IMR-90 (cell line): Measurements from ENCODE around the gene C5orf15. TPM values are rescaled to one million over a fixed set of nuclear protein-coding genes. Genes with fewer than 3 reads are reported as not detected.

Experiments
- ATAC-seq: fragments of 200-7000 bp; cut with Tn5 transposase; 2 replicates; pipeline ENCODE4 v1.9.1; 2020; ENCODE audit warnings: low read depth, mild to moderate bottlenecking, moderate library complexity
- BruUV-seq: library from RNA; stranded (reverse); fragments of 400-500 nt; replicated peaks from 2 replicates; lab custom pipeline; 2021; lab: Mats Ljungman, UMichigan
- CTCF ChIA-PET: fragments of 300-600 bp; formaldehyde crosslinking; extraction: SDS; loops from one replicate; lab custom pipeline; 2021; ENCODE audit warnings: antibody characterized with exemption; lab: Yijun Ruan, JAX
- POLR2A ChIA-PET: fragments of 300-600 bp; sonication (Branson Sonifier 250); formaldehyde crosslinking; loops from one replicate; lab custom pipeline; 2022; ENCODE audit warnings: antibody characterized with exemption; ENCODE audit not compliant: unreplicated experiment; lab: Charles Lee
- DNase-seq: peaks from one replicate; pipeline ENCODE4 v3.0.0; 2013
- H2AFZ ChIP-seq: replicated peaks from 2 replicates; pipeline ENCODE3; 2013; ENCODE audit warnings: low read length, mild to moderate bottlenecking; ENCODE audit not compliant: poor library complexity
- H2AK5ac ChIP-seq: 2 replicates; pipeline ENCODE4 v1.6.1; 2013; ENCODE audit warnings: low read depth, low read length, inconsistent platforms
- H2AK9ac ChIP-seq: replicated peaks from 2 replicates; pipeline ENCODE3; 2013; ENCODE audit warnings: mild to moderate bottlenecking, low read depth, low read length, moderate library complexity; ENCODE audit not compliant: poor library complexity
- H2BK120ac ChIP-seq: 2 replicates; pipeline ENCODE4 v1.6.1; 2013; ENCODE audit warnings: low read depth, low read length, inconsistent platforms
- H2BK15ac ChIP-seq: 3 replicates; pipeline ENCODE4 v1.6.1; 2013; ENCODE audit warnings: low read depth, low read length, inconsistent platforms
- H2BK20ac ChIP-seq: 2 replicates; pipeline ENCODE4 v1.6.1; 2013; ENCODE audit warnings: low read depth, mild to moderate bottlenecking, inconsistent platforms, low read length, moderate library complexity
- H2BK5ac ChIP-seq: 2 replicates; pipeline ENCODE4 v1.6.1; 2013; ENCODE audit warnings: mild to moderate bottlenecking, low read depth, low read length, inconsistent platforms; ENCODE audit not compliant: poor library complexity, severe bottlenecking
- H3K14ac ChIP-seq: replicated peaks from 2 replicates; pipeline ENCODE4 v1.6.1; 2013; ENCODE audit warnings: low read depth, low read length, inconsistent platforms
- H3K18ac ChIP-seq: 2 replicates; pipeline ENCODE4 v1.6.1; 2013; ENCODE audit warnings: low read depth, low read length, control low read depth
- H3K23ac ChIP-seq: 2 replicates; pipeline ENCODE4 v1.6.1; 2013; ENCODE audit warnings: low read depth, low read length, inconsistent platforms
- H3K27ac ChIP-seq: 2 replicates; pipeline ENCODE4 v1.5.1; 2013; ENCODE audit warnings: mild to moderate bottlenecking, control low read depth, low read length; ENCODE audit not compliant: insufficient read depth
- H3K27me3 ChIP-seq: 2 replicates; pipeline ENCODE4 v1.6.1; 2013; ENCODE audit warnings: low read length; ENCODE audit not compliant: control insufficient read depth, insufficient read depth
- H3K36me3 ChIP-seq: 2 replicates; pipeline ENCODE4 v1.6.1; 2013; ENCODE audit warnings: low read length, mixed read lengths; ENCODE audit not compliant: control insufficient read depth, insufficient read depth
- H3K4ac ChIP-seq: 2 replicates; pipeline ENCODE4 v1.6.1; 2013; ENCODE audit warnings: low read depth, low read length, inconsistent platforms
- H3K4me1 ChIP-seq: 2 replicates; pipeline ENCODE4 v1.6.1; 2013; ENCODE audit warnings: low read length, mixed read lengths; ENCODE audit not compliant: control insufficient read depth, insufficient read depth
- H3K4me2 ChIP-seq: 2 replicates; pipeline ENCODE4 v1.6.1; 2013; ENCODE audit warnings: low read depth, mild to moderate bottlenecking, control low read depth, low read length, moderate library complexity
- H3K4me3 ChIP-seq: 2 replicates; pipeline ENCODE4 v1.5.1; 2013; ENCODE audit warnings: low read depth, mild to moderate bottlenecking, control low read depth, low read length, moderate library complexity; ENCODE audit not compliant: insufficient read depth
- H3K56ac ChIP-seq: 2 replicates; pipeline ENCODE4 v1.6.1; 2013; ENCODE audit warnings: low read length, inconsistent platforms; ENCODE audit not compliant: insufficient read depth; ENCODE audit errors: extremely low read depth
- H3K79me1 ChIP-seq, 2 experiments: 2 replicates each; pipeline ENCODE4 v1.6.1; 2013; ENCODE audit warnings: low read length in 2 of 2, inconsistent platforms in 1 of 2, low read depth in 1 of 2
- H3K9ac ChIP-seq: 2 replicates; pipeline ENCODE4 v1.6.1; 2013; ENCODE audit warnings: low read depth, low read length, control low read depth
- H3K9me1 ChIP-seq: 2 replicates; pipeline ENCODE4 v1.6.1; 2013; ENCODE audit warnings: low read length, inconsistent platforms; ENCODE audit not compliant: insufficient read depth
- H3K9me3 ChIP-seq: 2 replicates; pipeline ENCODE4 v1.6.1; 2013; ENCODE audit warnings: low read length; ENCODE audit not compliant: control insufficient read depth, insufficient read depth
- H4K20me1 ChIP-seq: 2 replicates; pipeline ENCODE4 v1.6.1; 2013; ENCODE audit warnings: low read length, inconsistent platforms; ENCODE audit not compliant: insufficient read depth
- H4K5ac ChIP-seq: 2 replicates; pipeline ENCODE4 v1.6.1; 2013; ENCODE audit warnings: mild to moderate bottlenecking, low read depth, low read length, control low read depth
- H4K8ac ChIP-seq, 2 experiments: 2 replicates each; pipeline ENCODE4 v1.6.1; 2013; ENCODE audit warnings: low read depth in 2 of 2, low read length in 2 of 2, control low read depth in 1 of 2, inconsistent platforms in 1 of 2
- H4K91ac ChIP-seq: 2 replicates; pipeline ENCODE4 v1.6.1; 2013; ENCODE audit warnings: low read depth, low read length, inconsistent platforms; ENCODE audit not compliant: insufficient read depth
- BHLHE40 ChIP-seq: fragments of 150-350 bp; IDR thresholded peaks from 2 replicates; pipeline ENCODE4 v1.6.1; 2016; ENCODE audit warnings: mild to moderate bottlenecking, low read depth, low read length
- CEBPB ChIP-seq: IDR thresholded peaks from 2 replicates; pipeline ENCODE4 v1.6.1; 2012; ENCODE audit warnings: low read depth, low read length, improper control_type of control experiment
- CHD1 ChIP-seq: IDR thresholded peaks from 2 replicates; pipeline ENCODE4 v1.6.1; 2012; ENCODE audit warnings: low read depth, low read length, improper control_type of control experiment
- CTCF ChIP-seq: conservative IDR thresholded peaks from 2 replicates; pipeline ENCODE4 v1.5.1; 2012; ENCODE audit warnings: mild to moderate bottlenecking, low read depth, low read length, improper control_type of control experiment
- NFE2L2 ChIP-seq: fragments of 150-350 bp; IDR thresholded peaks from 2 replicates; pipeline ENCODE4 v1.6.1; 2016; ENCODE audit warnings: low read depth, mild to moderate bottlenecking, low read length
- RFX5 ChIP-seq: IDR thresholded peaks from 2 replicates; pipeline ENCODE4 v1.8.0; 2012; ENCODE audit warnings: low read depth, mild to moderate bottlenecking, low read length, moderate library complexity
- WGBS, 2 experiments: methylation state at CpG; one replicate each; pipeline versions ENCODE4 v1.1.5 to v1.1.7; 2013; ENCODE audit warnings: missing lambda C conversion rate in 2 of 2; ENCODE audit not compliant: insufficient read length in 1 of 2; ENCODE audit errors: extremely low coverage in 2 of 2; 5-methylcytosine and 5-hydroxymethylcytosine counted together
- dilution Hi-C: fragments of 300-500 bp; cut with HindIII; formaldehyde crosslinking; loops from one replicate; pipeline ENCODE4 v1.14.3; 2018; ENCODE audit warnings: low sequenced_read_pairs; ENCODE audit not compliant: unreplicated experiment
- in situ Hi-C: fragments of 300-500 bp; cut with MboI; formaldehyde crosslinking; loops from 3 replicates; pipeline ENCODE4 v1.14.3; 2019; ENCODE audit warnings: low sequenced_read_pairs, inconsistent platforms, mixed read lengths
- intact Hi-C: fragments of 100-400 bp; cut with micrococcal nuclease; formaldehyde crosslinking; loops from 2 replicates; pipeline ENCODE4 v1.10.0; 2022
- polyA plus RNA-seq, 3 experiments: library from polyadenylated mRNA; depleted of rRNA; stranded (reverse); fragments of >200 nt; gene quantifications; 2 replicates each; pipeline ENCODE4 v1.2.3, GENCODE V29; 2012; ENCODE audit warnings: low replicate concordance in 1 of 3
- total RNA-seq: library from RNA; depleted of rRNA; stranded (reverse); fragments of >200 nt; gene quantifications from 2 replicates; pipeline ENCODE4 v1.2.3, GENCODE V29; 2012
- TF ChIP-seq, protein P1 (sequence below): fragments of 150-350 bp; IDR thresholded peaks from 2 replicates; pipeline ENCODE4 v1.6.1; 2017; ENCODE audit warnings: mild to moderate bottlenecking, antibody characterized with exemption, low read length, low read depth

The C5orf15 gene
- total and polyA plus RNA-seq, 2 of the 4 experiments (the other 2 are of a cell fraction): 35.1 to 73.5 TPM

DNA sequence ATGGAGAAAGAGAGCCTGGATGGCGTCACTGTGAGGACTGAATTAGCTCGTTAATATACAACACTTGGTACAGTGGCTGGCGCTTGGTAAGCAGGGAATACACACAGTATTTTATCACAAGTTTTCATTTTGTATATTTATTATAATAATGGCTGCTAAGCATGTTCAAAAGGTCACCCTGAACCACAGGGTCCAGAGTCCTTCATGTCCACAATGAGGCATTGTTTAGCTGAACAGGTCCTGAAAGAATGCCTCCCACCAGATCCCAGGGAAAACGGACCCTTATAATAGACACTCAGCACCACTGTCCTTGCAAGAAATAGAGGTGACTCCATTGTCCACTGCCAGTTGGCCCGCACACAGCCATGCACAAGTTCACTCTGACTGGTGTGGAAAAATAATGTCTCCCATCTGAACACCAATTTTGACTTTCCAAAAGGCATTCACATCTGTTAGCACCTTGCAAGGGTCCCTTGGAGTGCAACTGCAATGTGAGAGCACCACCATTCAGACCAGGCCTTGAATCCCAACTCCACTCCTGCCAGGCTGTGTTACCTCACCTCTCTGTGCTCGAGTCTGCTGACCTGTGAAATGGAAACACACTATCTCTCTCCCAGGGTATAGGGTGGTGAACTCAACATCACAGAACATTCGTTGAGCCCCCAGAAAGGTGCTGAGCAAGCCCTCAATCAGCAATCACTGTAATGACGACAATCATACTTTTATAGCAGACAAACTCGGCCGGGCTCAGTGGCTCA is 32.5 kb upstream of the C5orf15 start:
- peak overlapping the region; percentile 2; the same call in 1 of the 2 replicates for H2AK5ac ChIP-seq

More for the DNA sequence above, 32.5 kb upstream of the C5orf15 start:
- Histone ChIP-seq H3K18ac (no peak overlapping the region), H3K23ac (peak overlapping the region; percentile 23; the same call in 1 of the 2 replicates), H3K56ac (no peak overlapping the region), H3K79me1 (peaks cover 5 to 75% of the 10 kb centered on the region in 2 experiments), H3K4ac (no peak overlapping the region), H3K9ac (no peak overlapping the region), H3K9me1 (peaks cover 42% of the 10 kb centered on the region), H3K4me3 (no peak overlapping the region), H3K4me2 (no peak overlapping the region), H4K5ac (no peak overlapping the region), H3K14ac (no peak overlapping the region), H2BK20ac (no peak overlapping the region), H2AK9ac (no peak overlapping the region), H2BK120ac (no peak overlapping the region), H3K9me3 (no peaks in the 10 kb centered on the region), H4K91ac (no peak overlapping the region), H2AFZ (no peak overlapping the region), H2BK15ac (no peak overlapping the region), H4K8ac (no peak overlapping the region), H3K27me3 (no peaks in the 10 kb centered on the region), H3K36me3 (peaks cover 15% of the 10 kb centered on the region), H3K27ac (no peak overlapping the region), H4K20me1 (peaks cover 81% of the 10 kb centered on the region), H2BK5ac (no peak overlapping the region), H3K4me1 (peaks cover 33% of the 10 kb centered on the region)
- in situ Hi-C loops (no loop called here), dilution Hi-C loops (no loop called here), intact Hi-C loops (no loop called here)
- DNase-seq (no peak), ATAC-seq (no peak)
- WGBS, 2 experiments: 100% methylated on average over 3 of the region's 10 CpGs; no CpG with 5 or more reads in 1 of the 2 experiments
- TF ChIP-seq NFE2L2 (no peak), RFX5 (no peak), CTCF (no peak), CHD1 (no peak), BHLHE40 (no peak), CEBPB (no peak)
- TF ChIP-seq, protein P1, sequence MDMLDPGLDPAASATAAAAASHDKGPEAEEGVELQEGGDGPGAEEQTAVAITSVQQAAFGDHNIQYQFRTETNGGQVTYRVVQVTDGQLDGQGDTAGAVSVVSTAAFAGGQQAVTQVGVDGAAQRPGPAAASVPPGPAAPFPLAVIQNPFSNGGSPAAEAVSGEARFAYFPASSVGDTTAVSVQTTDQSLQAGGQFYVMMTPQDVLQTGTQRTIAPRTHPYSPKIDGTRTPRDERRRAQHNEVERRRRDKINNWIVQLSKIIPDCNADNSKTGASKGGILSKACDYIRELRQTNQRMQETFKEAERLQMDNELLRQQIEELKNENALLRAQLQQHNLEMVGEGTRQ: no peak
- ChIA-PET POLR2A (no interaction called here), CTCF (no interaction called here)
- BruUV-seq: no TSS peak
